Measurements from ENCODE around the gene NHSL2. TPM values are rescaled to one million over a fixed set of nuclear protein-coding genes. Genes with fewer than 3 reads are reported as not detected.

Gene NHSL2
- total and polyA plus RNA-seq, 2 of the 13 experiments (the other 11 are each of a cell fraction or from before 2014, with no cell fraction given), result not detected

DNA sequence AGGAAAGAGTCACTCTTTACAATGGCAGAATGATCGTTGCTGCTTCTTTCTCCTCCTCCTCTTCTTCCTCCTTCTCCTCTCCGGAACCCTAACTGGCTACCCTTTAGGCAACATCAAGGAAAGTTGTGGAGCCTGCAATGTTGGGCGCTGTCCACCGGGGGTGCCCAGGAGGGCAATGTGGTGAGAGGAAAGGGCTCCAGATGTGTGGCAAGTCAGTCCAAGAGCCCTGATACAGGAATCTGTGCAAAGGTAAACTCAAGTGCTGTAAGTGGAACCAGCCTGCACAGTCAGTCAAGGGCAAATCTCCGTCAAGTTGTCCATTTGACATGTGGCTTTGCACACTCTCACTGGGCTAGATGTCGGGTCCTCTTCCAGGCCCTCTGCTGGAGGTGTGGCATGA is 218.2 kb downstream of the NHSL2 start:
- FAIRE-seq (peak; percentile 43), ATAC-seq (peak; percentile 73), DNase-seq (ENCODE audit: low spot score) (peak; percentile 0)
- H3K9ac ChIP-seq (ENCODE audit: insufficient read depth, low read depth, low read length), result no peak overlapping the region
- H2AFZ ChIP-seq (ENCODE audit: low read length), result no peak overlapping the region
- intact Hi-C loops (cut with micrococcal nuclease; ENCODE audit: unreplicated experiment) (loop anchor here (5.0 kb wide), 1 partner anchor 112 kb away; no protein-coding TSS in a partner anchor), in situ Hi-C loops (cut with HindIII; ENCODE audit: extremely low pct_ligation_motif_present, low pct_unique_long_range_greater_than_20kb) (loop anchor here (10.0 kb wide), 1 partner anchor 134 kb away; no protein-coding TSS in a partner anchor)
- no peak overlapping the region for H3K27ac ChIP-seq (ENCODE audit: extremely low read length, insufficient read depth, low read length)
- CTCF ChIA-PET (ENCODE audit: low intra/inter-chr PET ratio, low total read pairs), result no interaction called here
- H3K4me3 ChIP-seq (replicated peaks in 1 of 3; ENCODE audit: insufficient read depth in 1 of 3, low read depth in 2 of 3, low read length in 3 of 3), result no peak overlapping the region
- no TSS peak for BruUV-seq (replicated peaks)
- H3K27me3 ChIP-seq (ENCODE audit: control insufficient read depth in 1 of 2, insufficient read depth in 2 of 2, low read length in 2 of 2), result peaks cover 0 to 12% of the 10 kb centered on the region in 2 experiments; a peak in 4 of 5 replicates
- TF ChIP-seq HOXA9 (CRISPR knock-in tag; IDR thresholded peaks at IDR 0.05; ENCODE audit: borderline replicate concordance) (no peak), FOXO1 (CRISPR knock-in tag; IDR thresholded peaks at IDR 0.05) (no peak), NCOA5 (CRISPR knock-in tag; IDR thresholded peaks at IDR 0.05) (no peak), TP53 (CRISPR knock-in tag; conservative IDR thresholded peaks at IDR 0.05) (no peak), ZNF510 (CRISPR knock-in tag; IDR thresholded peaks at IDR 0.05; ENCODE audit: low read depth) (no peak), ZNF816 (CRISPR knock-in tag; IDR thresholded peaks at IDR 0.05; ENCODE audit: borderline replicate concordance) (no peak), ZFP90 (CRISPR knock-in tag; IDR thresholded peaks at IDR 0.05; ENCODE audit: borderline replicate concordance) (no peak), MAFG (CRISPR knock-in tag; IDR thresholded peaks at IDR 0.05) (no peak), ZNF12 (CRISPR knock-in tag; IDR thresholded peaks at IDR 0.05) (no peak)
- TF ChIP-seq, protein P1, sequence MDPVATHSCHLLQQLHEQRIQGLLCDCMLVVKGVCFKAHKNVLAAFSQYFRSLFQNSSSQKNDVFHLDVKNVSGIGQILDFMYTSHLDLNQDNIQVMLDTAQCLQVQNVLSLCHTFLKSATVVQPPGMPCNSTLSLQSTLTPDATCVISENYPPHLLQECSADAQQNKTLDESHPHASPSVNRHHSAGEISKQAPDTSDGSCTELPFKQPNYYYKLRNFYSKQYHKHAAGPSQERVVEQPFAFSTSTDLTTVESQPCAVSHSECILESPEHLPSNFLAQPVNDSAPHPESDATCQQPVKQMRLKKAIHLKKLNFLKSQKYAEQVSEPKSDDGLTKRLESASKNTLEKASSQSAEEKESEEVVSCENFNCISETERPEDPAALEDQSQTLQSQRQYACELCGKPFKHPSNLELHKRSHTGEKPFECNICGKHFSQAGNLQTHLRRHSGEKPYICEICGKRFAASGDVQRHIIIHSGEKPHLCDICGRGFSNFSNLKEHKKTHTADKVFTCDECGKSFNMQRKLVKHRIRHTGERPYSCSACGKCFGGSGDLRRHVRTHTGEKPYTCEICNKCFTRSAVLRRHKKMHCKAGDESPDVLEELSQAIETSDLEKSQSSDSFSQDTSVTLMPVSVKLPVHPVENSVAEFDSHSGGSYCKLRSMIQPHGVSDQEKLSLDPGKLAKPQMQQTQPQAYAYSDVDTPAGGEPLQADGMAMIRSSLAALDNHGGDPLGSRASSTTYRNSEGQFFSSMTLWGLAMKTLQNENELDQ (CRISPR knock-in tag; IDR thresholded peaks at IDR 0.05; ENCODE audit: borderline replicate concordance), result no peak
- no peaks in the 10 kb centered on the region for H4K20me1 ChIP-seq (ENCODE audit: insufficient read depth, low read length)
- H3K79me2 ChIP-seq (ENCODE audit: insufficient read depth, low read length), result no peaks in the 10 kb centered on the region
- no peaks in the 10 kb centered on the region for H3K4me1 ChIP-seq (ENCODE audit: insufficient read depth, low read length)
- H3K4me2 ChIP-seq (ENCODE audit: low read depth, low read length), result no peak overlapping the region
- H3K9me3 ChIP-seq (ENCODE audit: low read length), result no peaks in the 10 kb centered on the region
- 34% methylated on average over 6 of the region's 6 CpGs for WGBS (ENCODE audit: low lambda C conversion rate)
- H3K36me3 ChIP-seq (replicated peaks in 1 of 2; ENCODE audit: control insufficient read depth in 1 of 2, insufficient read depth in 2 of 2, low read length in 2 of 2), result no peaks in the 10 kb centered on the region
- POLR2A ChIA-PET, result no interaction called here

Data from HepG2 (cell line).